HepG2 (cell line): ENCODE data around the gene VIPR1. TPM values are rescaled to one million over a fixed set of nuclear protein-coding genes. Genes with fewer than 3 reads are reported as not detected.

Source experiments
- ATAC-seq: fragments of 200-7000 bp; cut with Tn5 transposase; 3 replicates; pipeline ENCODE4 v1.9.1; 2020; ENCODE audit warnings: mild to moderate bottlenecking, moderate library complexity
- BruUV-seq: library from RNA; stranded (reverse); fragments of 400-500 nt; replicated peaks from 2 replicates; lab custom pipeline; 2021; lab: Mats Ljungman, UMichigan
- CTCF ChIA-PET: fragments of 300-600 bp; formaldehyde crosslinking; extraction: SDS; loops from one replicate; lab custom pipeline; 2021; ENCODE audit warnings: low total read pairs, inconsistent platforms, low intra/inter-chr PET ratio; lab: Yijun Ruan, JAX
- POLR2A ChIA-PET: fragments of 350-600 bp; sonication (Branson Sonifier 250); formaldehyde crosslinking; loops from one replicate; lab custom pipeline; 2020; ENCODE audit warnings: antibody characterized with exemption, inconsistent platforms; lab: Yijun Ruan, JAX
- DNase-seq: peaks from one replicate; pipeline ENCODE4 v3.0.0-alpha.2; 2015; ENCODE audit warnings: low spot score
- FAIRE-seq: peaks from 3 replicates; lab custom pipeline; 2011; peaks lifted over from hg19 to GRCh38; lab: Jason Lieb, UNC
- H2AFZ ChIP-seq: one replicate; pipeline ENCODE4 v1.6.1; 2011; ENCODE audit warnings: low read length, inconsistent platforms
- H3K27ac ChIP-seq: fragments of 300-600 bp; 3 replicates; pipeline ENCODE4 v1.8.0; 2011; ENCODE audit warnings: mixed run types, mild to moderate bottlenecking, mixed read lengths, low read length, inconsistent platforms; ENCODE audit not compliant: insufficient read depth; ENCODE audit errors: extremely low read length
- H3K27me3 ChIP-seq, 2 experiments: fragments of 200-600 bp in 1 of 2; 2 replicates in 1 of 2; 3 replicates in 1 of 2; pipeline versions ENCODE4 v1.6.0 to v1.8.0; 2011; ENCODE audit warnings: low read length in 2 of 2, mild to moderate bottlenecking in 2 of 2, moderate library complexity in 2 of 2, inconsistent platforms in 1 of 2; ENCODE audit not compliant: insufficient read depth in 2 of 2, control insufficient read depth in 1 of 2
- H3K36me3 ChIP-seq, 2 experiments: fragments of 200-600 bp in 1 of 2; replicated peaks in 1 of 2; 2 replicates in 1 of 2; 3 replicates in 1 of 2; pipeline versions ENCODE4 v1.5.1 to v1.8.0; 2011; ENCODE audit warnings: low read length in 2 of 2, inconsistent platforms in 1 of 2; ENCODE audit not compliant: insufficient read depth in 2 of 2, control insufficient read depth in 1 of 2
- H3K4me1 ChIP-seq: 2 replicates; pipeline ENCODE4 v1.5.1; 2012; ENCODE audit warnings: low read length, inconsistent platforms; ENCODE audit not compliant: insufficient read depth
- H3K4me2 ChIP-seq: 2 replicates; pipeline ENCODE4 v1.6.0; 2011; ENCODE audit warnings: low read depth, low read length, inconsistent platforms
- H3K4me3 ChIP-seq, 3 experiments: fragments of 200-600 bp in 1 of 3; sonication (generic), shearing (Covaris generic) in 1 of 3; replicated peaks in 1 of 3; 2 replicates each; pipeline ENCODE4 v1.5.1; 2011 to 2016; ENCODE audit warnings: low read length in 3 of 3, inconsistent platforms in 2 of 3, low read depth in 2 of 3, mild to moderate bottlenecking in 2 of 3, control low read depth in 1 of 3, mixed read lengths in 1 of 3; ENCODE audit not compliant: insufficient read depth in 1 of 3
- H3K79me2 ChIP-seq: one replicate; pipeline ENCODE4 v1.6.1; 2011; ENCODE audit warnings: low read length, inconsistent platforms; ENCODE audit not compliant: insufficient read depth
- H3K9ac ChIP-seq: 2 replicates; pipeline ENCODE4 v1.6.0; 2011; ENCODE audit warnings: mild to moderate bottlenecking, low read depth, low read length, inconsistent platforms; ENCODE audit not compliant: insufficient read depth
- H3K9me3 ChIP-seq: 2 replicates; pipeline ENCODE4 v1.5.1; 2012; ENCODE audit warnings: mild to moderate bottlenecking, low read length
- H4K20me1 ChIP-seq: 2 replicates; pipeline ENCODE4 v1.6.0; 2011; ENCODE audit warnings: inconsistent platforms, mild to moderate bottlenecking, low read length, moderate library complexity; ENCODE audit not compliant: insufficient read depth
- BCL6 ChIP-seq: IDR thresholded peaks from 2 replicates; pipeline ENCODE4 v1.6.1; 2016; ENCODE audit warnings: missing genetic modification reagents, missing compliant biosample characterization
- FOXA3 ChIP-seq: IDR thresholded peaks from 2 replicates; pipeline ENCODE4 v1.6.1; 2016; ENCODE audit warnings: missing genetic modification reagents, missing compliant biosample characterization
- HDAC6 ChIP-seq: fragments of 200-600 bp; sonication (generic); IDR thresholded peaks from 2 replicates; pipeline ENCODE4 v1.7.0; 2017; ENCODE audit warnings: mild to moderate bottlenecking, antibody characterized with exemption, low read length, low read depth
- MED13 ChIP-seq: sonication (generic); formaldehyde crosslinking; IDR thresholded peaks from 2 replicates; pipeline ENCODE4 v1.5.0; 2020; ENCODE audit warnings: missing genetic modification reagents
- MTA1 ChIP-seq: sonication (generic); formaldehyde crosslinking; IDR thresholded peaks from 2 replicates; pipeline ENCODE4 v1.4.0; 2020; ENCODE audit warnings: missing genetic modification reagents, mild to moderate bottlenecking, borderline replicate concordance
- RXRA ChIP-seq: sonication (generic); formaldehyde crosslinking; IDR thresholded peaks from 2 replicates; pipeline ENCODE4 v1.5.1; 2020; ENCODE audit warnings: missing genetic modification reagents
- SNRNP70 ChIP-seq: fragments of 200-400 bp; formaldehyde crosslinking; IDR thresholded peaks from 2 replicates; pipeline ENCODE4 v1.6.1; 2017; ENCODE audit warnings: mild to moderate bottlenecking, low read depth, low read length, moderate library complexity
- SRF ChIP-seq: IDR thresholded peaks from 2 replicates; pipeline ENCODE4 v1.6.1; 2011; ENCODE audit warnings: mild to moderate bottlenecking, low read depth, low read length, moderate library complexity
- TARDBP ChIP-seq: sonication (generic); formaldehyde crosslinking; IDR thresholded peaks from 2 replicates; pipeline ENCODE4 v1.8.0; 2022; ENCODE audit warnings: mild to moderate bottlenecking, missing genetic modification reagents
- ZBTB3 ChIP-seq: sonication (generic); formaldehyde crosslinking; IDR thresholded peaks from 2 replicates; pipeline ENCODE4 v1.4.0; 2020; ENCODE audit warnings: low read depth, mild to moderate bottlenecking, moderate library complexity, missing genetic modification reagents, borderline replicate concordance
- ZBTB42 ChIP-seq: sonication (generic); formaldehyde crosslinking; IDR thresholded peaks from 2 replicates; pipeline ENCODE4 v1.5.0; 2020; ENCODE audit warnings: mild to moderate bottlenecking, missing genetic modification reagents
- ZFP1 ChIP-seq: IDR thresholded peaks from 2 replicates; pipeline ENCODE4 v1.6.1; 2016
- ZNF232 ChIP-seq: sonication (generic); formaldehyde crosslinking; IDR thresholded peaks from 2 replicates; pipeline ENCODE4 v1.4.0; 2020; ENCODE audit warnings: missing genetic modification reagents, borderline replicate concordance
- ZNF451 ChIP-seq: sonication (generic); formaldehyde crosslinking; IDR thresholded peaks from 2 replicates; pipeline ENCODE4 v1.5.0; 2020; ENCODE audit warnings: mild to moderate bottlenecking, missing genetic modification reagents
- ZNF460 ChIP-seq: sonication (generic); formaldehyde crosslinking; IDR thresholded peaks from 2 replicates; pipeline ENCODE4 v1.5.1; 2020; ENCODE audit warnings: missing genetic modification reagents, mild to moderate bottlenecking, borderline replicate concordance
- ZNF607 ChIP-seq: sonication (generic); formaldehyde crosslinking; IDR thresholded peaks from 2 replicates; pipeline ENCODE4 v1.5.1; 2020; ENCODE audit warnings: missing genetic modification reagents, mild to moderate bottlenecking, borderline replicate concordance
- ZSCAN12 ChIP-seq: sonication (generic); formaldehyde crosslinking; IDR thresholded peaks from 2 replicates; pipeline ENCODE4 v1.9.0; 2021; ENCODE audit warnings: mild to moderate bottlenecking, missing genetic modification reagents
- WGBS: methylation state at CpG from one replicate; pipeline ENCODE4 v1.1.6; 2017; ENCODE audit warnings: low lambda C conversion rate; 5-methylcytosine and 5-hydroxymethylcytosine counted together
- in situ Hi-C: cut with HindIII; loops from 2 replicates; pipeline ENCODE4 v1.10.0; 2017; ENCODE audit warnings: low pct_unique_long_range_greater_than_20kb; ENCODE audit not compliant: extremely low pct_ligation_motif_present
- intact Hi-C: fragments of 100-400 bp; cut with micrococcal nuclease; formaldehyde crosslinking; loops from one replicate; pipeline ENCODE4 v1.10.0; 2022; ENCODE audit not compliant: unreplicated experiment
- polyA plus RNA-seq, 8 experiments: library from polyadenylated mRNA; depleted of rRNA in 3 of 8; stranded (reverse) in 7 of 8; unstranded in 1 of 8; fragments of >200 nt; fragmentation: Illumina TruSeq in 4 of 8; extraction: Trizol in 4 of 8; gene quantifications; 2 replicates each; pipeline versions ENCODE4 v1.2.1 to v1.2.3, GENCODE V29; 2011 to 2016; ENCODE audit warnings: low read depth in 4 of 8, missing spikeins in 1 of 8, mixed read lengths in 1 of 8; ENCODE audit not compliant: insufficient read depth in 1 of 8
- total RNA-seq, 5 experiments: library from RNA; depleted of rRNA; stranded (reverse); fragments of >200 nt; fragmentation: Illumina TruSeq; extraction: Trizol; gene quantifications; 2 replicates each; pipeline ENCODE4 v1.2.3, GENCODE V29; 2016; ENCODE audit warnings: low read depth in 1 of 5
- TF ChIP-seq, protein P1 (sequence below): sonication (generic); formaldehyde crosslinking; IDR thresholded peaks from 2 replicates; pipeline ENCODE4 v1.4.0; 2020; ENCODE audit warnings: mild to moderate bottlenecking, missing genetic modification reagents
- TF ChIP-seq, protein P2 (sequence below): sonication (generic); formaldehyde crosslinking; IDR thresholded peaks from 2 replicates; pipeline ENCODE4 v1.4.0; 2020; ENCODE audit warnings: low read depth, mild to moderate bottlenecking, missing genetic modification reagents
- TF ChIP-seq, protein P3 (sequence below): sonication (generic); formaldehyde crosslinking; conservative IDR thresholded peaks from 2 replicates; pipeline ENCODE4 v1.8.0; 2022; ENCODE audit warnings: low read depth, missing genetic modification reagents

Gene VIPR1
- total and polyA plus RNA-seq, 2 of the 13 experiments (the other 11 are each of a cell fraction or from before 2014, with no cell fraction given) = 0.04 to 0.11 TPM

DNA sequence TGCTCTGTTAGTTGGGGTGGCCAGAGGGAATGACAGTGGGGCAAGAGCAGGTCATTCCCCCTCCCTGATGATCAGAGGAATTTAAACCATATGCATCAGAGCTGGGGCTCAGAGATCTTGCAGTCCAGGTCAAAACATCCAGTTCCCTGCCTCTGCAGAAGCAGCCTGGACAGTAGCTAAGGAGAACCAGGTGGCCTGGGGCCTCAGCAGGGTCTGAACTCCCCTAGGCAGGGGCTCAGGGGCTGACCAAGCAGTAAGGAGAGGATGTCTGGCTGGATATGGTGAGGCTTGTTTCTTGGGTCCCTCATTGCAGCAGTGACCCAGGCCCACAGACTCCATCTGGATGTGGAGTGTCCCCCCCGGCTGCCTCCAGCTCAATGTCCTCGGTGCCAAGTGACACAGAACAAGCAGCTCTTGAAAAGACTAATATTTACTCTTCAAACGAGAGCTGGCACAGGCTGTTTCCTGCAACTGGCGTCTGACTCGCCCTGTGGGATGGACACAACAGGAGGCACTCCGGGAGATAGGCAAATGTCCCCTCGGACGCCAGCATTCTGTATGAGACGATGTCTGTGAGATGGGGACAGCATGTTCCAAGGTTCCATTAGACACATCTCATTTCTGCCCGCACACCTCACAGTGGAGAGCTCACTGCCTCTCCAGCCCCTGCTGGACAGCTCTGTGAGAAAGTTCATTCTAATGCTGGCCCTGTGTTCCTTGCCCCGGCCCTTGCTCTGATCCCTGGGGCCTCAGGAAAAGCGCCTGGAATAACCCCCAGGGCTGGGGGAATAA lies 42.2 kb downstream of the VIPR1 start (continued):
- TF ChIP-seq BCL6 (CRISPR knock-in tag) (0 out of 2 replicates have a peak, but pooled peaks have one; percentile 12), MED13 (no peak), SRF (no peak), FOXA3 (CRISPR knock-in tag) (peak; percentile 38; the same call in 1 of the 2 replicates), RXRA (CRISPR knock-in tag) (peak; percentile 51; the same call in 1 of the 2 replicates), MTA1 (CRISPR knock-in tag) (0 out of 2 replicates have a peak, but pooled peaks have one; percentile 34)
- TF ChIP-seq, protein P1, sequence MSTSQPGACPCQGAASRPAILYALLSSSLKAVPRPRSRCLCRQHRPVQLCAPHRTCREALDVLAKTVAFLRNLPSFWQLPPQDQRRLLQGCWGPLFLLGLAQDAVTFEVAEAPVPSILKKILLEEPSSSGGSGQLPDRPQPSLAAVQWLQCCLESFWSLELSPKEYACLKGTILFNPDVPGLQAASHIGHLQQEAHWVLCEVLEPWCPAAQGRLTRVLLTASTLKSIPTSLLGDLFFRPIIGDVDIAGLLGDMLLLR (CRISPR knock-in tag) = no peak

DNA sequence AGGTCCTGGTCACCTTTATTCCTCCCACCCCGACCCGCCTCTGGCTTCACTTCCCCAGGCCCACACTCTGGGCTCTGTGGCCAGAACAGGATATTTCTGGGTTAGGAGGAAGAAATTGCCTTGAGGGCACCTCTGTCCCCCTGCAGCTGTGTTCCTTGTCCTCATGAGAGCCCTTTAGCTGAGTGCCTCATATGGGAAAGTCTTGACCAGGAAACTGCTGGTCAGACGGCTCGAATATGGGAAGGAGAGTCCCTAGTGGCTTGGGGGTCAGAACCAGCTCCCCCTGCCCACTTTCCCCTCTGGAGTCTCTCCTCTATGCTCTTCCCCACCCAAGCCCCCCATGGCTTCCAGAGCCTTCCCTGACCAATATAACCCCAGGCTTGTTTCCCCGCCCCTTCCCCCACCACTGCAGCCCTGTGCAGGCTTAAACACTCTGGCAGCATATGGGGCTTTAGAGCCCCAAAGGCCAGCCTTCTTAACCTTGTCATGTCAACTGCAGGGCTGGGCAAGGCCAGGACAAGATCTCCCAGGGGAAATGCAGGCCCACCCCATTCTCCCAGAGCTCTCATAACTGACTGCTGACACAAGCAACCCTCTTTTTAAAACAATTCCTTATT lies 42.9 kb downstream of the VIPR1 start:
- in situ Hi-C loops = loop anchor here (10.0 kb wide), 1 partner anchor 101 kb away; no protein-coding TSS in a partner anchor
- FAIRE-seq = no peak
- POLR2A ChIA-PET = interaction anchor here (2.1 kb wide), 1 partner anchor 45 kb away, joined by 6 read pairs; the partner anchor contains the start of gene SS18L2
- no peak for TF ChIP-seq ZBTB42 (CRISPR knock-in tag)
- TF ChIP-seq HDAC6 = no peak
- TF ChIP-seq, protein P2, sequence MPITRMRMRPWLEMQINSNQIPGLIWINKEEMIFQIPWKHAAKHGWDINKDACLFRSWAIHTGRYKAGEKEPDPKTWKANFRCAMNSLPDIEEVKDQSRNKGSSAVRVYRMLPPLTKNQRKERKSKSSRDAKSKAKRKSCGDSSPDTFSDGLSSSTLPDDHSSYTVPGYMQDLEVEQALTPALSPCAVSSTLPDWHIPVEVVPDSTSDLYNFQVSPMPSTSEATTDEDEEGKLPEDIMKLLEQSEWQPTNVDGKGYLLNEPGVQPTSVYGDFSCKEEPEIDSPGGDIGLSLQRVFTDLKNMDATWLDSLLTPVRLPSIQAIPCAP (CRISPR knock-in tag) = no peak
- no peak for TF ChIP-seq ZSCAN12 (CRISPR knock-in tag)
- no peak for TF ChIP-seq TARDBP (CRISPR knock-in tag)
- no peak for TF ChIP-seq ZNF460 (CRISPR knock-in tag)
- no peak for TF ChIP-seq ZNF232
- TF ChIP-seq, protein P3, sequence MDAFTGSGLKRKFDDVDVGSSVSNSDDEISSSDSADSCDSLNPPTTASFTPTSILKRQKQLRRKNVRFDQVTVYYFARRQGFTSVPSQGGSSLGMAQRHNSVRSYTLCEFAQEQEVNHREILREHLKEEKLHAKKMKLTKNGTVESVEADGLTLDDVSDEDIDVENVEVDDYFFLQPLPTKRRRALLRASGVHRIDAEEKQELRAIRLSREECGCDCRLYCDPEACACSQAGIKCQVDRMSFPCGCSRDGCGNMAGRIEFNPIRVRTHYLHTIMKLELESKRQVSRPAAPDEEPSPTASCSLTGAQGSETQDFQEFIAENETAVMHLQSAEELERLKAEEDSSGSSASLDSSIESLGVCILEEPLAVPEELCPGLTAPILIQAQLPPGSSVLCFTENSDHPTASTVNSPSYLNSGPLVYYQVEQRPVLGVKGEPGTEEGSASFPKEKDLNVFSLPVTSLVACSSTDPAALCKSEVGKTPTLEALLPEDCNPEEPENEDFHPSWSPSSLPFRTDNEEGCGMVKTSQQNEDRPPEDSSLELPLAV = no peak
- no peak for TF ChIP-seq ZNF451 (CRISPR knock-in tag)
- no peak for TF ChIP-seq ZNF607
- TF ChIP-seq ZBTB3 (CRISPR knock-in tag) = no peak
- TF ChIP-seq SNRNP70 = no peak
- no peak for TF ChIP-seq ZFP1 (CRISPR knock-in tag)

More for the DNA sequence above, 42.9 kb downstream of the VIPR1 start:
- DNase-seq = no peak
- Histone ChIP-seq H3K36me3 (no peaks in the 10 kb centered on the region; a peak in 1 of 5 replicates), H3K4me3 (peak overlapping the region in 1 of 3 experiments; percentile 60; a peak in 2 of 6 replicates), H2AFZ (no peak overlapping the region), H3K9me3 (no peaks in the 10 kb centered on the region), H3K27ac (peak overlapping the region; percentile 35), H3K4me2 (peak overlapping the region; percentile 91), H3K4me1 (peaks cover 22% of the 10 kb centered on the region), H4K20me1 (no peaks in the 10 kb centered on the region), H3K9ac (no peak overlapping the region), H3K27me3 (no peaks in the 10 kb centered on the region), H3K79me2 (no peaks in the 10 kb centered on the region)
- intact Hi-C loops = no loop called here
- CTCF ChIA-PET = interaction anchor here (1.5 kb wide), 1 partner anchor 316 kb away, joined by 4 read pairs; no protein-coding TSS in a partner anchor
- ATAC-seq = 0 out of 3 replicates have a peak, but pooled peaks have one; percentile 5
- no TSS peak for BruUV-seq
- 34% methylated on average over 5 of the region's 5 CpGs for WGBS
